GM12865 (cell line): ENCODE measurements around the gene C17orf100.
A peak's percentile ranks its signal among the peaks of the same experiment; 100 is the strongest.

Experiments used
- DNase-seq: peaks from one replicate; pipeline ENCODE4 v3.0.0; 2010; ENCODE audit warnings: low read depth
- H3K4me3 ChIP-seq: 2 replicates; pipeline ENCODE4 v1.5.1; 2011; ENCODE audit warnings: mild to moderate bottlenecking, low read depth, low read length, control low read depth
- TF ChIP-seq, protein P1 (sequence below): IDR thresholded peaks from 2 replicates; pipeline ENCODE4 v1.5.1; 2011; ENCODE audit warnings: low read length, control low read depth, low read depth, inconsistent platforms; ENCODE audit not compliant: insufficient read depth; ENCODE audit errors: missing control alignments

The C17orf100 gene

DNA sequence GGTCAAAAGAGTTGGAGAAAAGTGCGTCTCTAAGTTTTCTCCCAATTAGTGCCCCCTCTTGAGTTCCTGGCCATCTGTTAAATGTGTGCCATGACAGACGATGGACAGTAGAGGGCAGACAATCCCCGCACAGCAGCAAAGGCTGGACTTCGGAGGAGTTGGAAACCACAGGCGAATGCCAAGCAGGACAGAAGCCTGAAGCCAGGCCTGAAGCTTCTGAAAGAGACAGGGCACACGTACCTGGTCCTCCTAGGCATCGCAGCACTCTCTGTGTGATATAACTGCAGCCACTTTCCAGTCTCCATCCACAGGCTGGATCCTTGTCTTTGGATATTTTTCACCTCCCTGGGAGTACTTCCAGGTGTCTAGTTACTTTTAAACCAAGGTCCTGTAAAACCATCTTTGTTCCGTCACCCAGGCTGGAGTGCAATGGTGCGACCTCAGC lies 14.5 kb downstream of the C17orf100 start:
- no peak overlapping the region for H3K4me3 ChIP-seq
- TF ChIP-seq, protein P1, sequence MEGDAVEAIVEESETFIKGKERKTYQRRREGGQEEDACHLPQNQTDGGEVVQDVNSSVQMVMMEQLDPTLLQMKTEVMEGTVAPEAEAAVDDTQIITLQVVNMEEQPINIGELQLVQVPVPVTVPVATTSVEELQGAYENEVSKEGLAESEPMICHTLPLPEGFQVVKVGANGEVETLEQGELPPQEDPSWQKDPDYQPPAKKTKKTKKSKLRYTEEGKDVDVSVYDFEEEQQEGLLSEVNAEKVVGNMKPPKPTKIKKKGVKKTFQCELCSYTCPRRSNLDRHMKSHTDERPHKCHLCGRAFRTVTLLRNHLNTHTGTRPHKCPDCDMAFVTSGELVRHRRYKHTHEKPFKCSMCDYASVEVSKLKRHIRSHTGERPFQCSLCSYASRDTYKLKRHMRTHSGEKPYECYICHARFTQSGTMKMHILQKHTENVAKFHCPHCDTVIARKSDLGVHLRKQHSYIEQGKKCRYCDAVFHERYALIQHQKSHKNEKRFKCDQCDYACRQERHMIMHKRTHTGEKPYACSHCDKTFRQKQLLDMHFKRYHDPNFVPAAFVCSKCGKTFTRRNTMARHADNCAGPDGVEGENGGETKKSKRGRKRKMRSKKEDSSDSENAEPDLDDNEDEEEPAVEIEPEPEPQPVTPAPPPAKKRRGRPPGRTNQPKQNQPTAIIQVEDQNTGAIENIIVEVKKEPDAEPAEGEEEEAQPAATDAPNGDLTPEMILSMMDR: peak; percentile 92
- DNase-seq: peak; percentile 79

GRCh38 chr17:6666557-6666956 lies 15.0 kb downstream of the C17orf100 start:
- DNase-seq: no peak
- no peak overlapping the region for H3K4me3 ChIP-seq
- TF ChIP-seq, protein P1: no peak

DNA sequence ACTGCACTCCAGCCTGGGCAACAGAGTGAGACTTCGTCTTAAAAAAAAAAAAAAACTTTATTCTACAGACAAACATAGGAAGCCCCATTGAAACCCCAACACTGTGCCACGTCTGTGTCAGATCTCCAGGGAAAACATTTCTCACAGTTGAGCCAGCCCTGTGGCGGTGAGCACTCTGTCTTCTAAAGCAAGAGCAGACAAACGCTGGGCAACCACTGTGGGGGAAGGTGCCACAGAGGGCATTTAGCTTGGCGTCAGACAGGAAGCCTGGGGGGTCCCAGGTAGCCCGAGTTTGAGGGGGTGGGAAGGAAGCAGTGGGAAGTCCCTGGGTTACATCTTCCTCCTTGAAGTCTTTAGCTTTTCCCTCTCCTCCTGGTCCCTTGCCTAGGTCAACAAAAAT lies 16.0 kb downstream of the C17orf100 start:
- no peak for DNase-seq
- TF ChIP-seq, protein P1: no peak
- no peak overlapping the region for H3K4me3 ChIP-seq

DNA sequence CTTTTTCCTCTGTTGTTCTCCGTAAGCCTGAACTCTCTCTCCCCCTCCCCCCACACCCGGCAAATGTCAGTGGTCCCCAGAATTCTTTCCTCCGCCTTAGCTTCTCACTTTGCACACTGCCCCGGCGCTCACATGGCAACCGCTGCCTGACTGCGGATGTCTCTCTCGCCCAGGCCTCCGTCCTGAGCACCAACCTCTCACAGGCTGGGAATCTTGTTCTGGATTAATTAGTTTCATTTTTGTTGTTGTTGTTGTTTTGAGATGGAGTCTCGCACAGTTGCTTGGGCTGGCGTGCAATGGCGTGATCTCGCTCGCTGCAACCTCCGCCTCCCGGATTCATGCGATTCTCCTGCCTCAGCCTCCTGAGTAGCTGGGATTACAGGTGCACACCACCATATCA lies 16.7 kb downstream of the C17orf100 start:
- no peak for DNase-seq
- H3K4me3 ChIP-seq: no peak overlapping the region
- TF ChIP-seq, protein P1: no peak

GRCh38 chr17:6668727-6669425 lies 17.3 kb downstream of the C17orf100 start:
- DNase-seq: no peak
- no peak overlapping the region for H3K4me3 ChIP-seq
- TF ChIP-seq, protein P1: no peak

GRCh38 chr17:6669479-6670212 lies 18.1 kb downstream of the C17orf100 start:
- TF ChIP-seq, protein P1: no peak
- no peak for DNase-seq
- H3K4me3 ChIP-seq: no peak overlapping the region

- DNase-seq: no peak
- TF ChIP-seq, protein P1: no peak
- no peak overlapping the region for H3K4me3 ChIP-seq
Observed at GRCh38 chr17:6670571-6670970, 19.0 kb downstream of the C17orf100 start.
